ENCODE data around the gene NR6A1. TPM values are rescaled to one million over a fixed set of nuclear protein-coding genes. Genes with fewer than 3 reads are reported as not detected.

The NR6A1 gene
- total RNA-seq, 1 experiment from 2014 or later = 6.0 TPM

DNA sequence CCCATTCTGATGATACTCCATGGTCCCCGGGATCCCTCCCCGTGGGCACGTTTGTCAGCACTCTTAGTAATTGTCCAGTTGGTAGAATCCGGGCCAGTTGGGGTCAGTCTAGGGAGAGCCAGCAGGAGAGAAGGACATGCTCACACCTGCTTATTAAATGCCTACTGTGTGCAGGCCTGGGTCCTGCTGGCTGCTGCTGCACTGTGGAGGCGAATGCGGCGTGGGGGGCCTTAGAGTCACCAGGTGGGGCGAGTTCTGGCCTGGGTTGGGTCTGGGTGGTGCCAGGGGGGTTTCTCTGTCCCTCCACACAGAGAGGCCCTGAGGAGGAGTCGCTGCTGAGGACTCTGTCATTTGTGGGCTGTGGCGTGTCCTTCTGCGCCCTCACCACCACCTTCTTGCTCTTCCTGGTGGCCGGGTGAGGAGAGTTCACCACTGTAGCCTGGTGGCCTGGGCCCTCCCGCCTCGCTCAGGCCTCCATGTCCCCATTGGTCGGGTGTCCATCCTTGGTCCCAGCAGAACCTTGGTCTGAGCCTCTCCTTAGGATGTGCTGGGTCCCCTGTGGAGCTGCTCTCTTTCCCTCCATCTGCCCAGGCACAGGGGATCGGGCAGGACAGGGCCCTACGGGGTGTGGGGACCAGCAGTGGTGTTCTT is 303.6 kb downstream of the NR6A1 start:
- peaks cover 2% of the 10 kb centered on the region; the same call in 1 of the 2 replicates for H3K27me3 ChIP-seq
- no peaks in the 10 kb centered on the region for H3K4me1 ChIP-seq
- no peak overlapping the region for H3K4me3 ChIP-seq

More for the DNA sequence above, 303.6 kb downstream of the NR6A1 start:
- no peak overlapping the region for H3K27ac ChIP-seq
- no peaks in the 10 kb centered on the region for H3K36me3 ChIP-seq
- DNase-seq = no peak
- H3K9me3 ChIP-seq (replicated peaks) = no peaks in the 10 kb centered on the region

Other genes with a start within 250 kb of the NR6A1 start
- gene OLFML2A, start 5.8 kb upstream of the NR6A1 start, total RNA-seq (2014; rRNA removed; shearing (Covaris generic)) = 11.8 and 13.4 TPM in 2 replicates
- gene WDR38, start 82.1 kb upstream of the NR6A1 start, total RNA-seq (2014; rRNA removed; shearing (Covaris generic)) = not detected in 2 replicates
- 3,495 and 5,082 TPM in 2 replicates for gene RPL35, start 90.6 kb upstream of the NR6A1 start, total RNA-seq (2014; rRNA removed; shearing (Covaris generic))
- gene ARPC5L, start 90.8 kb upstream of the NR6A1 start, total RNA-seq (2014; rRNA removed; shearing (Covaris generic)) = 54.0 and 58.5 TPM in 2 replicates
- gene GOLGA1, start 169.8 kb upstream of the NR6A1 start, total RNA-seq (2014; rRNA removed; shearing (Covaris generic)) = 10.1 and 10.7 TPM in 2 replicates

Measured in SJCRH30 (cell line).